Mesenteric fat pad (tissue), 1 donor: Measurements from ENCODE around the gene P3H3. TPM values are rescaled to one million over a fixed set of nuclear protein-coding genes. Genes with fewer than 3 reads are reported as not detected.

Experiments
- DNase-seq: peaks from one replicate; pipeline ENCODE4 v3.0.0-alpha.2; 2020; ENCODE audit warnings: low spot score
- total RNA-seq: library from RNA; stranded (reverse); fragmentation: NEBNext Ultra II Directional; extraction: Animal tissue kit (Norgen Biotek cat#: 25700); gene quantifications from one replicate; pipeline ENCODE4 v1.2.1, GENCODE V29; 2021
- donor health status: DM: yes; HTN: yes; CAD: no.

P3H3 gene
- total RNA-seq, 1 donor from 2014 or later = 11.1 TPM

- DNase-seq = no peak
Measured at GRCh38 chr12:6842075-6842474, 13.9 kb downstream of the P3H3 start.

- DNase-seq = no peak
Measured at GRCh38 chr12:6843118-6843902, 15.1 kb downstream of the P3H3 start.

GRCh38 chr12:6845395-6845794, 17.2 kb downstream of the P3H3 start:
- no peak for DNase-seq

- no peak for DNase-seq
Measured at GRCh38 chr12:6846316-6846869, 18.2 kb downstream of the P3H3 start.

- no peak for DNase-seq
Measured at GRCh38 chr12:6847676-6848075, 19.5 kb downstream of the P3H3 start.

DNA sequence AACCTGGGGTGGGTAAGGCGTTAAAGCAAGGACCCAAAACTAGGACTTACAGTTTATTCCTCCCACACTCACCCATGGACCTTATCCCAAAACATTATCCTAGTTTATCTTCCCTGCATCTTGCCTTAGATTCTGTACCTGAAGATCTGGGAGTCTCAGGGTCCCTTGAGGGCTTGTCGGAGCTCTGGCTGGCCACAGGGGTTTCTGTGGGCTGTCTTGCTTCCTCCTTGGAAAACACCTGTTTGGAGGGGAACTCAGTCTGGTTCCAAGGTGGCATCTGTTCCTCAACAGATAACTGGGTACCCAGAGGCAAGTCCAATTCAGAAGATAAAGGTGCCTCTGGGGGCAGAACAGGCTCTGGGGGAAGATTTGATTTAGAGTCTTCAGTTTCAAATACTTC, 21.2 kb downstream of the P3H3 start:
- DNase-seq = no peak

DNA sequence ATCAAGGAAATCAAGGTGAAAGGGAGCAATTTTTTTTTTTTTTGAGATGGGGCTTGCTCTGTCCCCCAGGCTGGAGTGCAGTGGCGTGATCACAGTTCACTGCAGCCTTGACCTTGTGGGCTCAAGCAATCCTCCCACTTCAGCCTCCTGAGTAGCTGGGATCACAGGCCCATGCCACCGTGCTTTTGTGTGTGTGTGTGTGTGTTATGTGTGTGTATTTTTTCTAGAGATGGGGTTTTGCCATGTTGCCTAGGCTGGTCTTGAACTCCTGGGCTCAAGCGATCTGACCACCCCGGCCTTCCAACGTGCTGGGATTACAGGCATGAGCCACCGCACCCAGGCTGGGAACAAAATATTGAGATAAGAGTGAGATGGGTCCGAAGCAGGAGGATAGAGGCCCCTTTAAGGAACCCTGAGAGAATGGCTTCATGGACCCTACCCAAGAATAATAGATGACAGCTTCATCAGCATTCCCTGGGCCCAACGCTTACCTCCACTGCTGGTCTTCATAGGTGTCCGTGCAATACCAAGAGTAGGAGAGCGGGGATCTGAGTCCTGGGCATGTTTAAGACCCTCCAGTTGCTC, 21.9 kb downstream of the P3H3 start:
- no peak for DNase-seq

- no peak for DNase-seq
Measured at GRCh38 chr12:6850796-6851152, 22.6 kb downstream of the P3H3 start.

- peak; percentile 95 for DNase-seq
Measured at GRCh38 chr12:6851153-6851920, 23.1 kb downstream of the P3H3 start, which contains the start of gene CDCA3. Gene CDCA3, minus strand, starts transcription at chr12:6851286. Its CDS starts 334 bp downstream, at chr12:6850952.

DNA sequence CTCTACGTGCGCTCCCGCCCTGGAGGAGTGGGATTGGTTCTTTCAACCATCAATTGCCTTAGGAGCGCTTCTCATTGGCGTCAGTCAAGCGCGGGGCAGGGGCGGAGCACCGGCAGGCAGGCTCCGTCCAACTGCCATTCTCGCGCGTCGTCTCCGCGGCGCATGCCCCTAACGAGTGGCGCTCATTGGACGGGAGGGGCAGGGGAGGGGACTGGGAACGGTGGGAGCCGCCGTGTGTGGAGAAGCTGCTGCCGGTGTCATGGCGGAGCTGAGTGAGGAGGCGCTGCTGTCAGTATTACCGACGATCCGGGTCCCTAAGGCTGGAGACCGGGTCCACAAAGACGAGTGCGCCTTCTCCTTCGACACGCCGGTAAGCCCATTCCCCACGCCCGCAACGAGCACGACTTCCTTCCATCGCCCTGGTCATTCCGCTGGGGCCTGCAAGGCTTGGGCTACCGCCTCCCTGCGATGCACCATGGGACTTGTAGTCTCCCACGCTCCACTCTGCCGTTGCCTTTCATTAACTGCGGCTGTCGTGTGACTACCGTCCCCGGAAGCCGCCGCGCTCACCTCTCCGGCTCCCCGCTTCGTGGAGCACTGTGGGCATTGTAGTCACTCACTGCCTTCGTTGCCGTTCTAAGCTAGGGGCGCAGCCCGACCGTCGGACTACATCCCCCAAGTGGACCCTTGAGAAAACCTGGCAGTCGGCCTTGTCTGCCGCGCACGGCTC, 23.9 kb downstream of the P3H3 start, which contains the start of gene USP5:
TSS of gene USP5 (plus strand) at position 230 of the 730 bp plus-strand sequence. CDS start at position 260, 30 bp downstream.
- DNase-seq = peak; percentile 99

- no peak for DNase-seq
Measured at GRCh38 chr12:6852651-6853354, 24.6 kb downstream of the P3H3 start.

DNA sequence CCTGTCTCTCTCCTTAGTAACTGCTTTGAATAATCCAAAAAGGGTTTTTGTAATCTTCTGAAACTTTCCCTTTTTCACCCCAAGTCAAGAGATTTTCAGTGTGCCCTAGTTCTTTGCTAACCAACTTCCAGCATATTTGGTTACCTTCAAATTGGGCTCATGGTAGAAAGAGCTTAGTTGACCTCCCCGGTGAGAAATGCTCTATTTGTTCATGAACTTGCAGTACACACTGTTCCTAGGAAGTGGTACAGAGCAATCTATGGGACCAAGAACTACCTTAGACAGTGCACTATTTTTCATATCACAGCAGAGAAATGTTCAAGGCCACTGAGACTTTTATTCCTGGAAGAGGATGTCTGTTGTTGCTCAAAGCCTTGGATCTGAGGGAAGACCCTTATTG, 25.4 kb downstream of the P3H3 start:
- no peak for DNase-seq

DNA sequence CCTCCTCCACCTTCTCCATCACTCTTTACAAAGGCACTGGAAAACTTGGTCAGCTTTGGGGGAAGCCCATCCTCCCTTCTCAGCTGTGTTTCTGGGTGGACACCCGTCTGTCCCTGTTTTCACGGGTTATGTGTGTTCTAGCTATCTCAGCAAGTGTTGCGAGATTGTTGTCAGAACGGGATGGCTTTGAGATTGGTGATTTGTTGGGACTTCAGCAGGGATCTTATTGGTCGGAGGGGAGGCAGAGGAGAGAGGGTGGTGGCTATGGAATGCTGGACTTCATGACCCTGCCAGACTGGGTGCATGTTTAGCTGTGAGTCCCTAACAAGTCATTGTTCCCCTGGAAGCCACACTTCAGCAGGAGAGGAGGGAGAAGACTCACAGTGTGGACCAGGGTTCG, 25.8 kb downstream of the P3H3 start:
- DNase-seq = no peak

GRCh38 chr12:6855322-6855721, 27.1 kb downstream of the P3H3 start:
- DNase-seq = no peak

GRCh38 chr12:6858799-6859198, 30.6 kb downstream of the P3H3 start:
- no peak for DNase-seq

DNA sequence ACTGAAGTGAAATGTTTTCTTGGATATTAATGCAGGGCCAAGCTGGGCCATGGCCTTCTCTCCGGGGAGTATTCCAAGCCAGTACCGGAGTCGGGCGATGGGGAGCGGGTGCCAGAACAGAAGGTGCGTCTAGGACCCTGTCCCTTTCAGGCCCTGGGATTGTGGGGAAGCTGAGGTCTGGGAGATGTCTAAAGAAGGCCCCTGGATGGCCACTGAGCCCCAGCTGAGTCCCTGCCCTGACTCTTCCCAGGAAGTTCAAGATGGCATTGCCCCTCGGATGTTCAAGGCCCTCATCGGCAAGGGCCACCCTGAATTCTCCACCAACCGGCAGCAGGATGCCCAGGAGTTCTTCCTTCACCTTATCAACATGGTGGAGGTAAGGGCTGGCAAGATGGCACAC, 31.9 kb downstream of the P3H3 start:
- no peak for DNase-seq

DNA sequence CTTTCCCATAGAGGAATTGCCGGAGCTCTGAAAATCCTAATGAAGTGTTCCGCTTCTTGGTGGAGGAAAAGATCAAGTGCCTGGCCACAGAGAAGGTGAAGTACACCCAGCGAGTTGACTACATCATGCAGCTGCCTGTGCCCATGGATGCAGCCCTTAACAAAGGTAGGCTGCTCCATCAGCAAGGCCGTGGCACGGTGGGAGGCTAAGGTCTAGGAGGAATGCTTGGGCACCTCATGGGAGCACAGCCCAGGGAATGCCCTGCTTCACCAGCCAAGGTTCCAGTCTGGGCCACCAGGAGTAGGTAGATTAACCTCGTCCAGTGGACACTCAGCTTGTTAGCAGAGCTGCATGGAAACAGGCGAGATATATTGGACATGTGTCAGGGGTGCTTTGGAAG, 32.7 kb downstream of the P3H3 start:
- DNase-seq = no peak

DNA sequence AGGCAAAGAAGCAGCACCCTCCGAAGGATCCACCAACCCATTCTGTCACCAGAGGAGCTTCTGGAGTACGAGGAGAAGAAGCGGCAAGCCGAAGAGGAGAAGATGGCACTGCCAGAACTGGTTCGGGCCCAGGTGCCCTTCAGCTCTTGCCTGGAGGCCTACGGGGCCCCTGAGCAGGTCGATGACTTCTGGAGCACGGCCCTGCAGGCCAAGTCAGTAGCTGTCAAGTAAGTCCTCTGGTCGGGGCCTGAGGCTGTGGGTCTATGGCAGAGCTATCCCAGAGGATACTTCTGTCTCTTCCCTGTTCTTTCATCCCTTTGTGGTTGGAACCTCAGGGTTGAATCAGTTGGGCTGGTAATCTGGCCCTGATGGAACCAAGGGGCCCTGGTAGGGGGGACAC, 33.2 kb downstream of the P3H3 start:
- DNase-seq = no peak

GRCh38 chr12:6863033-6863432, 34.8 kb downstream of the P3H3 start:
- no peak for DNase-seq

- no peak for DNase-seq
Measured at GRCh38 chr12:6863586-6864321, 35.5 kb downstream of the P3H3 start.
